A549 (cell line): ENCODE data around the gene KCNQ2. TPM values are rescaled to one million over a fixed set of nuclear protein-coding genes. Genes with fewer than 3 reads are reported as not detected.
A peak's percentile ranks its signal among the peaks of the same experiment; 100 is the strongest.

Experiments
- ATAC-seq, 2 experiments: fragments of 200-7000 bp in 1 of 2; fragments of >200 bp in 1 of 2; cut with Nextera tagmentation in 1 of 2; cut with Tn5 transposase in 1 of 2; 3 replicates each; pipeline versions ENCODE4 v1.8.0 to v1.9.1; 2018 to 2020; ENCODE audit warnings: mild to moderate bottlenecking in 1 of 2, moderate library complexity in 1 of 2
- CTCF ChIA-PET: fragments of 300-600 bp; sonication (Branson Sonifier 250); formaldehyde crosslinking; extraction: SDS; loops from one replicate; lab custom pipeline; 2021; ENCODE audit warnings: antibody characterized with exemption, inconsistent platforms; lab: Yijun Ruan, JAX
- POLR2A ChIA-PET: fragments of 350-600 bp; formaldehyde crosslinking; extraction: SDS; loops from one replicate; lab custom pipeline; 2021; ENCODE audit warnings: antibody characterized with exemption, inconsistent platforms; lab: Yijun Ruan, JAX
- DNase-seq, 2 experiments: peaks; one replicate each; pipeline versions ENCODE4 v3.0.0 to v3.0.0-alpha.2; 2011 to 2016; ENCODE audit warnings: low read depth in 1 of 2, low spot score in 1 of 2
- FAIRE-seq: peaks from 2 replicates; lab custom pipeline; 2011; peaks lifted over from hg19 to GRCh38; lab: Jason Lieb, UNC
- H3K27ac ChIP-seq, 2 experiments: fragments of >200 bp; sonication (Bioruptor Twin); formaldehyde crosslinking; 3 replicates each; pipeline ENCODE4 v1.5.1; 2016 to 2017
- H3K4me1 ChIP-seq: fragments of >200 bp; sonication (Bioruptor Twin); formaldehyde crosslinking; 3 replicates; pipeline ENCODE4 v1.6.1; 2016
- H3K4me2 ChIP-seq: fragments of >200 bp; sonication (Bioruptor Twin); formaldehyde crosslinking; 3 replicates; pipeline ENCODE4 v1.6.1; 2016
- H3K4me3 ChIP-seq: fragments of >200 bp; sonication (Bioruptor Twin); formaldehyde crosslinking; 3 replicates; pipeline ENCODE4 v1.5.1; 2016
- H3K9me3 ChIP-seq: fragments of >200 bp; sonication (Bioruptor Twin); formaldehyde crosslinking; 3 replicates; pipeline ENCODE4 v1.6.1; 2016
- BHLHE40 ChIP-seq: IDR thresholded peaks from 2 replicates; pipeline ENCODE4 v1.6.1; 2012; ENCODE audit warnings: low read depth, low read length, inconsistent platforms
- CBX2 ChIP-seq: fragments of 200-600 bp; sonication (generic); IDR thresholded peaks from 2 replicates; pipeline ENCODE4 v1.6.1; 2016; ENCODE audit warnings: low read depth, mild to moderate bottlenecking, borderline replicate concordance
- CBX8 ChIP-seq: fragments of 200-600 bp; sonication (generic); IDR thresholded peaks from 2 replicates; pipeline ENCODE4 v1.6.1; 2016
- CEBPB ChIP-seq, 2 experiments: fragments of >200 bp in 1 of 2; sonication (Bioruptor Twin) in 1 of 2; formaldehyde crosslinking in 1 of 2; IDR thresholded peaks; 2 replicates each; pipeline ENCODE4 v1.6.1; 2012 to 2016
- E2F6 ChIP-seq: IDR thresholded peaks from 2 replicates; pipeline ENCODE4 v1.6.1; 2012; ENCODE audit warnings: low read depth, borderline replicate concordance
- EHF ChIP-seq: fragments of 250-450 bp; sonication (Bioruptor Pico); IDR thresholded peaks from 2 replicates; pipeline ENCODE4 v1.5.0; 2020; ENCODE audit warnings: mild to moderate bottlenecking
- ELK1 ChIP-seq: fragments of 150-350 bp; IDR thresholded peaks from 2 replicates; pipeline ENCODE4 v1.6.1; 2014; ENCODE audit warnings: low read depth, mild to moderate bottlenecking, low read length
- FOSB ChIP-seq: fragments of 250-450 bp; sonication (Bioruptor Pico); IDR thresholded peaks from 2 replicates; pipeline ENCODE4 v1.5.0; 2020; ENCODE audit warnings: mild to moderate bottlenecking, moderate library complexity
- FOSL2 ChIP-seq, 2 experiments: fragments of 450-650 bp in 1 of 2; fragments of >200 bp in 1 of 2; sonication (Bioruptor Twin) in 1 of 2; formaldehyde crosslinking; IDR thresholded peaks; 2 replicates each; pipeline versions ENCODE4 v1.5.0 to v1.6.1; 2016 to 2020; ENCODE audit warnings: mild to moderate bottlenecking in 1 of 2, moderate library complexity in 1 of 2
- GATA3 ChIP-seq: IDR thresholded peaks from 2 replicates; pipeline ENCODE4 v1.6.1; 2012; ENCODE audit warnings: borderline replicate concordance
- HES2 ChIP-seq: fragments of >200 bp; sonication (Bioruptor Twin); formaldehyde crosslinking; IDR thresholded peaks from 2 replicates; pipeline ENCODE4 v1.6.1; 2016
- HOXA7 ChIP-seq: fragments of 250-450 bp; sonication (Bioruptor Pico); IDR thresholded peaks from 2 replicates; pipeline ENCODE4 v1.5.0; 2020; ENCODE audit warnings: mild to moderate bottlenecking, moderate library complexity
- HOXB13 ChIP-seq: fragments of 250-450 bp; sonication (Bioruptor Pico); IDR thresholded peaks from 2 replicates; pipeline ENCODE4 v1.5.0; 2020; ENCODE audit warnings: low read depth, mild to moderate bottlenecking, moderate library complexity
- HOXB5 ChIP-seq: fragments of 250-450 bp; sonication (Bioruptor Pico); IDR thresholded peaks from 2 replicates; pipeline ENCODE4 v1.5.0; 2020; ENCODE audit warnings: mild to moderate bottlenecking, moderate library complexity
- JUNB ChIP-seq: fragments of >200 bp; sonication (Bioruptor Twin); formaldehyde crosslinking; IDR thresholded peaks from 2 replicates; pipeline ENCODE4 v1.6.1; 2016
- NFE2L2 ChIP-seq: fragments of 150-350 bp; conservative IDR thresholded peaks from 2 replicates; pipeline ENCODE4 v1.6.1; 2014; ENCODE audit warnings: low read length
- NR3C1 ChIP-seq: fragments of >200 bp; sonication (Bioruptor Twin); formaldehyde crosslinking; IDR thresholded peaks from 3 replicates; pipeline ENCODE4 v1.6.1; 2017
- POLR2A ChIP-seq: IDR thresholded peaks from 2 replicates; pipeline ENCODE4 v1.6.1; 2012; ENCODE audit warnings: mild to moderate bottlenecking, low read length
- RAD21 ChIP-seq, 2 experiments: fragments of >200 bp in 1 of 2; sonication (Bioruptor Twin) in 1 of 2; formaldehyde crosslinking in 1 of 2; IDR thresholded peaks in 1 of 2; conservative IDR thresholded peaks in 1 of 2; 2 replicates in 1 of 2; 3 replicates in 1 of 2; pipeline ENCODE4 v1.6.1; 2012 to 2018; ENCODE audit warnings: inconsistent platforms in 1 of 2
- RARB ChIP-seq: fragments of 250-450 bp; sonication (Bioruptor Pico); IDR thresholded peaks from 2 replicates; pipeline ENCODE4 v1.8.0; 2021; ENCODE audit warnings: mild to moderate bottlenecking, moderate library complexity
- RNF2 ChIP-seq: fragments of 200-600 bp; sonication (generic); IDR thresholded peaks from 2 replicates; pipeline ENCODE4 v1.6.1; 2016; ENCODE audit warnings: low read depth, mild to moderate bottlenecking, antibody characterized with exemption, moderate library complexity, borderline replicate concordance
- SMC3 ChIP-seq: fragments of >200 bp; sonication (Bioruptor Twin); formaldehyde crosslinking; IDR thresholded peaks from 3 replicates; pipeline ENCODE4 v1.6.1; 2018; ENCODE audit warnings: inconsistent platforms
- SREBF2 ChIP-seq: fragments of 450-650 bp; IDR thresholded peaks from 2 replicates; pipeline ENCODE4 v1.6.1; 2014; ENCODE audit warnings: mild to moderate bottlenecking, moderate library complexity
- TP53 ChIP-seq: fragments of 250-450 bp; sonication (Bioruptor Pico); IDR thresholded peaks from 2 replicates; pipeline ENCODE4 v1.5.0; 2021; ENCODE audit warnings: mild to moderate bottlenecking, moderate library complexity
- USF2 ChIP-seq: fragments of 450-650 bp; IDR thresholded peaks from 2 replicates; pipeline ENCODE4 v1.6.1; 2014; ENCODE audit warnings: antibody characterized with exemption
- ZSCAN20 ChIP-seq: fragments of 250-450 bp; sonication (Bioruptor Pico); IDR thresholded peaks from 2 replicates; pipeline ENCODE4 v1.8.0; 2022; ENCODE audit warnings: mild to moderate bottlenecking, moderate library complexity
- WGBS: methylation state at CpG from one replicate; pipeline ENCODE4 v1.1.6; 2017; ENCODE audit errors: missing lambda C conversion rate; 5-methylcytosine and 5-hydroxymethylcytosine counted together
- polyA plus RNA-seq, 4 experiments: library from polyadenylated mRNA; depleted of rRNA in 3 of 4; stranded (reverse); fragments of >200 nt; fragmentation: RNase III in 1 of 4; extraction: RNeasy Plus Mini Kit Qiagen cat#74134 plus additional on column Dnase treatment in 1 of 4; gene quantifications; 2 replicates in 3 of 4; 3 replicates in 1 of 4; pipeline ENCODE4 v1.2.3, GENCODE V29; 2011 to 2017

The KCNQ2 gene
- polyA plus RNA-seq, 2 of the 4 experiments (the other 2 are of a cell fraction): 0.14 to 0.36 TPM

DNA sequence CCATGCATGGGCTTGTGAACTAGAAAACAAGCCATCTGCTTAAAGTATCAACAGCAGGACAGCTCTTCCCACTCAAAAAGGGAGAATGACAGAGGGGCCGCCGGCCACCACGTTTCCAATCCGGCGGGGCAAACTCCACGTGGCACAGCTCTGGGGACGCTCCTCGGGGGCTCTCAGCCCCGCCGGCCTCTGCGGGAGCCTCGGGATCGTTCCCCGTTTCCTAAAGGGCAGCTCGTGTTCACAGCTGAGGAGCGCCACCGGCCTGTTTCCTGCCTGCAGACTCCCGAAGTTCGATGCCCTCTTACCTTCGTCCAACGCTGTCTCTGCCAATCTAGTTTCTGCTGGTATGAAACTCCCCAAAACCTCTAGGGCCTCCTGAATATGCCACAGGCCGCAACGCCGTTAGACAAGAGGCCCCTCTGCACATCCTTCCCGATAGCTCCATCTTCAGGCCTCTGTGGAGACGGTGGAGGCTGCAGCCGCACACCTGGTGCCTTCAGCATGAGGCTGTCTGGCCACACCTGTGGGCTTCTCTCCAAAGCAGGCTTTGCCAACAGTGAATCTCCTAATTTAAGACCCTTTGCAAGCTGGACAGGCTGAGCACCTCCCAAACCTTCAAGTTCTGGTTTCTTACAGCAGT, 46.5 kb downstream of the KCNQ2 start:
- no peak for ATAC-seq
- Histone ChIP-seq H3K27ac (no peak overlapping the region), H3K4me3 (no peak overlapping the region), H3K4me2 (no peak overlapping the region), H3K9me3 (no peaks in the 10 kb centered on the region), H3K4me1 (no peaks in the 10 kb centered on the region)
- CTCF ChIA-PET: interaction anchor here (1.0 to 1.7 kb wide), 4 partner anchors 16 to 116 kb away, joined by 3 to 7 read pairs (median 4); no protein-coding TSS in a partner anchor
- TF ChIP-seq SMC3: no peak
- TF ChIP-seq JUNB: no peak
- no peak for TF ChIP-seq CBX8
- peak in 1 of 2 experiments; percentile 16; a peak in 1 of 5 replicates for TF ChIP-seq RAD21 (conservative IDR thresholded peaks at IDR 0.05 in 1 of 2, IDR thresholded peaks at IDR 0.05 in 1 of 2)
- TF ChIP-seq FOSB (CRISPR knock-in tag): no peak
- no peak for TF ChIP-seq SREBF2
- no peak for DNase-seq
- POLR2A ChIA-PET: no interaction called here
- FAIRE-seq: no peak
- 45% methylated on average over 27 of the region's 27 CpGs for WGBS

- ATAC-seq: no peak
- FAIRE-seq: no peak
- POLR2A ChIA-PET: no interaction called here
Observed at GRCh38 chr20:63424613-63425012, 47.8 kb downstream of the KCNQ2 start.

GRCh38 chr20:63423751-63424150, 48.7 kb downstream of the KCNQ2 start:
- ChIA-PET POLR2A (no interaction called here), CTCF (interaction anchor here (1.0 to 1.6 kb wide), 4 partner anchors 10 to 200 kb away, joined by 3 to 10 read pairs (median 3); no protein-coding TSS in a partner anchor)
- Histone ChIP-seq H3K4me3 (no peak overlapping the region), H3K9me3 (no peaks in the 10 kb centered on the region), H3K4me1 (no peaks in the 10 kb centered on the region), H3K27ac (no peak overlapping the region), H3K4me2 (no peak overlapping the region)
- DNase-seq (no peak), FAIRE-seq (no peak), ATAC-seq (no peak)
- TF ChIP-seq POLR2A: no peak
- TF ChIP-seq FOSL2 (IDR thresholded peaks at IDR 0.05): no peak
- no peak for TF ChIP-seq FOSL2 (CRISPR knock-in tag; IDR thresholded peaks at IDR 0.05)
- no peak for TF ChIP-seq JUNB
- TF ChIP-seq HOXA7 (CRISPR knock-in tag): no peak
- TF ChIP-seq RNF2: no peak
- no peak for TF ChIP-seq USF2
- 41% methylated on average over 10 of the region's 21 CpGs for WGBS

More at GRCh38 chr20:63424613-63425012, 47.8 kb downstream of the KCNQ2 start:
- no peak overlapping the region for H3K4me2 ChIP-seq
- CTCF ChIA-PET: interaction anchor here (1.3 to 1.6 kb wide), 4 partner anchors 9 to 201 kb away, joined by 3 to 10 read pairs (median 3); no protein-coding TSS in a partner anchor
- WGBS: 77% methylated on average over 25 of the region's 25 CpGs
- TF ChIP-seq CEBPB (IDR thresholded peaks at IDR 0.05) (no peak), HOXB5 (CRISPR knock-in tag) (no peak), CBX2 (no peak)
- no peaks in the 10 kb centered on the region for H3K9me3 ChIP-seq
- no peak overlapping the region for H3K4me3 ChIP-seq
- no peak overlapping the region for H3K27ac ChIP-seq
- no peaks in the 10 kb centered on the region for H3K4me1 ChIP-seq
- DNase-seq: no peak

- ChIA-PET CTCF (interaction anchor here (0.7 kb wide), 1 partner anchor 43 kb away, joined by 3 read pairs; no protein-coding TSS in a partner anchor), POLR2A (no interaction called here)
- TF ChIP-seq HOXA7 (CRISPR knock-in tag) (no peak), NFE2L2 (no peak), HOXB13 (CRISPR knock-in tag) (no peak), ZSCAN20 (CRISPR knock-in tag) (no peak), RARB (no peak), NR3C1 (no peak), TP53 (CRISPR knock-in tag) (no peak), BHLHE40 (no peak), HES2 (no peak), CBX8 (no peak), EHF (CRISPR knock-in tag) (no peak), ELK1 (no peak), USF2 (no peak), E2F6 (no peak), GATA3 (no peak)
- no peak for DNase-seq
- no peak for ATAC-seq
- no peak for FAIRE-seq
- no peak overlapping the region for H3K27ac ChIP-seq
- H3K4me2 ChIP-seq: no peak overlapping the region
- H3K4me1 ChIP-seq: no peaks in the 10 kb centered on the region
- whole genome bisulfite sequencing: 73% methylated on average over 24 of the region's 25 CpGs
- H3K9me3 ChIP-seq: no peaks in the 10 kb centered on the region
- no peak overlapping the region for H3K4me3 ChIP-seq
Observed at GRCh38 chr20:63422653-63423052, 49.8 kb downstream of the KCNQ2 start.
